B cell (primary cell): ENCODE data around the gene C2orf81. TPM values are rescaled to one million over a fixed set of nuclear protein-coding genes. Genes with fewer than 3 reads are reported as not detected.

ENCODE experiments used
- ATAC-seq: fragments of 200-7000 bp; cut with Tn5 transposase; one replicate; pipeline ENCODE4 v1.10.0; 2021; ENCODE audit warnings: low read depth, mild to moderate bottlenecking, moderate number of reproducible peaks, moderate library complexity
- CTCF ChIA-PET: fragments of 350-600 bp; sonication (Branson Sonifier 250); formaldehyde crosslinking; loops from one replicate; lab custom pipeline; 2021; ENCODE audit warnings: antibody characterized with exemption, inconsistent platforms; lab: Charles Lee
- POLR2A ChIA-PET: fragments of 350-600 bp; sonication (Branson Sonifier 250); formaldehyde crosslinking; loops from one replicate; lab custom pipeline; 2021; ENCODE audit warnings: antibody characterized with exemption; lab: Charles Lee
- DNase-seq: peaks from one replicate; pipeline ENCODE4 v3.0.0; 2013
- H2AFZ ChIP-seq: 2 replicates; pipeline ENCODE4 v1.6.1; 2012; ENCODE audit warnings: mild to moderate bottlenecking, low read depth, low read length; ENCODE audit not compliant: insufficient read depth, poor library complexity, severe bottlenecking
- H3K27ac ChIP-seq, 2 donors: 1 replicate in 1 of 2; 2 replicates in 1 of 2; pipeline ENCODE4 v1.5.1; 2012 to 2013; ENCODE audit warnings: low read length in 2 of 2, mild to moderate bottlenecking in 2 of 2, moderate library complexity in 1 of 2
- H3K27me3 ChIP-seq, 4 experiments: fragments of 200-600 bp in 1 of 4; sonication (generic) in 1 of 4; replicated peaks in 1 of 4; 1 replicate in 2 of 4; 2 replicates in 2 of 4; pipeline versions ENCODE4 v1.6.1 to v1.7.0; 2013 to 2016; ENCODE audit warnings: low read length in 3 of 4, mild to moderate bottlenecking in 2 of 4, mixed read lengths in 1 of 4, moderate library complexity in 1 of 4; ENCODE audit not compliant: insufficient read depth in 4 of 4, control insufficient read depth in 3 of 4; ENCODE audit errors: control extremely low read depth in 1 of 4
- H3K36me3 ChIP-seq, 2 experiments: replicated peaks in 1 of 2; 1 replicate in 1 of 2; 2 replicates in 1 of 2; pipeline versions ENCODE4 v1.6.1 to v1.7.1; 2013; ENCODE audit warnings: low read length in 1 of 2; ENCODE audit not compliant: insufficient read depth in 2 of 2, control insufficient read depth in 1 of 2; ENCODE audit errors: control extremely low read depth in 1 of 2, extremely low read depth in 1 of 2
- H3K4me1 ChIP-seq, 2 donors: fragments of 200-600 bp in 1 of 2; sonication (generic) in 1 of 2; 1 replicate in 1 of 2; 2 replicates in 1 of 2; pipeline versions ENCODE4 v1.5.1 to v1.6.1; 2013 to 2017; ENCODE audit warnings: low read length in 2 of 2; ENCODE audit not compliant: control insufficient read depth in 2 of 2, insufficient read depth in 2 of 2
- H3K4me2 ChIP-seq: replicated peaks from 2 replicates; pipeline ENCODE3; 2012; ENCODE audit warnings: mild to moderate bottlenecking, low read depth, low read length; ENCODE audit not compliant: poor library complexity, severe bottlenecking
- H3K4me3 ChIP-seq, 5 experiments: fragments of 200-600 bp in 1 of 5; sonication (generic) in 1 of 5; 1 replicate in 3 of 5; 2 replicates in 2 of 5; pipeline versions ENCODE4 v1.5.1 to v1.7.0; 2011 to 2016; ENCODE audit warnings: low read length in 4 of 5, mild to moderate bottlenecking in 4 of 5, low read depth in 2 of 5, control low read depth in 1 of 5, moderate library complexity in 1 of 5; ENCODE audit not compliant: insufficient read depth in 1 of 5; ENCODE audit errors: control extremely low read depth in 1 of 5, extremely low read depth in 1 of 5
- H3K79me2 ChIP-seq: fragments of 200-600 bp; sonication (generic); one replicate; pipeline ENCODE4 v1.6.0; 2016; ENCODE audit warnings: low read length; ENCODE audit not compliant: control insufficient read depth, insufficient read depth
- H3K9ac ChIP-seq: fragments of 200-600 bp; sonication (generic); 2 replicates; pipeline ENCODE4 v1.6.1; 2017; ENCODE audit warnings: mild to moderate bottlenecking, low read length, moderate library complexity
- H3K9me3 ChIP-seq, 3 donors: one replicate each; pipeline versions ENCODE4 v1.6.1 to v1.7.1; 2013; ENCODE audit warnings: low read length in 2 of 3; ENCODE audit not compliant: control insufficient read depth in 2 of 3, insufficient read depth in 1 of 3; ENCODE audit errors: control extremely low read depth in 1 of 3
- H4K20me1 ChIP-seq: 2 replicates; pipeline ENCODE4 v1.6.0; 2012; ENCODE audit warnings: mild to moderate bottlenecking, low read length; ENCODE audit not compliant: insufficient read depth, control insufficient read depth, poor library complexity, severe bottlenecking
- H3K27ac Mint-ChIP-seq: one replicate; pipeline ENCODE4 v1.8.0; 2021; ENCODE audit warnings: mixed read lengths
- H3K27me3 Mint-ChIP-seq: one replicate; pipeline ENCODE4 v1.8.0; 2021; ENCODE audit warnings: mixed read lengths
- H3K4me1 Mint-ChIP-seq: one replicate; pipeline ENCODE4 v1.8.0; 2021; ENCODE audit warnings: mixed read lengths
- H3K4me3 Mint-ChIP-seq: one replicate; pipeline ENCODE4 v1.8.0; 2021; ENCODE audit warnings: mixed read lengths
- H3K9me3 Mint-ChIP-seq: one replicate; pipeline ENCODE4 v1.8.0; 2022; ENCODE audit warnings: mixed read lengths; ENCODE audit not compliant: insufficient read depth
- CTCF ChIP-seq: fragments of 200-600 bp; IDR thresholded peaks from one replicate; pipeline ENCODE4 v1.8.0; 2022; ENCODE audit warnings: antibody characterized with exemption, mild to moderate bottlenecking
- EZH2 ChIP-seq: IDR thresholded peaks from 2 replicates; pipeline ENCODE4 v1.6.1; 2012; ENCODE audit warnings: borderline replicate concordance, low read depth, mild to moderate bottlenecking, moderate library complexity, low read length; ENCODE audit not compliant: insufficient read depth, poor library complexity, severe bottlenecking
- WGBS: methylation state at CpG from one replicate; pipeline ENCODE4 v1.1.5; 2013; ENCODE audit warnings: missing lambda C conversion rate; ENCODE audit not compliant: insufficient coverage; 5-methylcytosine and 5-hydroxymethylcytosine counted together
- intact Hi-C: fragments of 100-400 bp; cut with micrococcal nuclease; formaldehyde crosslinking; loops from one replicate; pipeline ENCODE4 v1.10.0; 2022
- polyA plus RNA-seq: library from polyadenylated mRNA; depleted of rRNA; stranded (reverse); fragments of >200 nt; gene quantifications from 2 replicates; pipeline ENCODE4 v1.2.3, GENCODE V29; 2012
- total RNA-seq, 2 donors: library from RNA; stranded (reverse); fragments of 120-200 nt in 1 of 2; gene quantifications; 1 replicate in 1 of 2; 2 replicates in 1 of 2; pipeline versions ENCODE4 v1.2.3 to v1.2.4, GENCODE V29; 2013 to 2022

The C2orf81 gene
- total and polyA plus RNA-seq, 2 donors (not counting 1 experiment from before 2014, with no cell fraction given), result 5.4 to 8.6 TPM

GRCh38 chr2:74381751-74382150, 39.7 kb downstream of the C2orf81 start:
- Mint-ChIP-seq H3K4me3 (no peak overlapping the region), H3K27me3 (no peaks in the 10 kb centered on the region), H3K27ac (no peak overlapping the region), H3K9me3 (no peaks in the 10 kb centered on the region), H3K4me1 (peaks cover 20% of the 10 kb centered on the region)
- WGBS, result no CpG with 5 or more reads among the region's 3 CpGs
- CTCF ChIA-PET, result interaction anchor here (1.2 kb wide), 1 partner anchor 10 kb away, joined by 5 read pairs; no protein-coding TSS in a partner anchor
- POLR2A ChIA-PET, result no interaction called here
- no peaks in the 10 kb centered on the region for H3K27me3 ChIP-seq
- no peaks in the 10 kb centered on the region for H3K9me3 ChIP-seq
- no peak overlapping the region for H3K9ac ChIP-seq
- TF ChIP-seq CTCF (no peak), EZH2 (no peak)
- peaks cover 10 to 13% of the 10 kb centered on the region in 2 donors for H3K4me1 ChIP-seq
- peaks cover 3 to 20% of the 10 kb centered on the region in 2 experiments for H3K36me3 ChIP-seq
- intact Hi-C loops, result no loop called here
- DNase-seq, result no peak
- peaks cover 71% of the 10 kb centered on the region for H3K79me2 ChIP-seq
- no peak overlapping the region for H3K4me2 ChIP-seq
- ATAC-seq, result no peak
- no peak overlapping the region for H3K4me3 ChIP-seq
- H4K20me1 ChIP-seq, result peaks cover 76% of the 10 kb centered on the region
- H3K27ac ChIP-seq, result no peak overlapping the region
- no peak overlapping the region for H2AFZ ChIP-seq

GRCh38 chr2:74379851-74380789, 41.3 kb downstream of the C2orf81 start, which contains the start of gene DCTN1:
DCTN1 (minus strand) TSS chr2:74380311; CDS start chr2:74380037, 274 bp downstream.
- Histone ChIP-seq H3K79me2 (peaks cover 57% of the 10 kb centered on the region), H3K4me2 (peak within 1 kb of the TSS; percentile 54), H3K4me3 (peak within 1 kb of the TSS in 1 of 5 experiments; percentile 22), H4K20me1 (peaks cover 74% of the 10 kb centered on the region), H3K27me3 (no peaks in the 10 kb centered on the region), H3K9ac (peak within 1 kb of the TSS; percentile 28), H2AFZ (no peak within 1 kb of the TSS), H3K9me3 (no peaks in the 10 kb centered on the region), H3K36me3 (peaks cover 3 to 30% of the 10 kb centered on the region in 2 experiments), H3K4me1 (peaks cover 10 to 13% of the 10 kb centered on the region in 2 donors), H3K27ac (no peak within 1 kb of the TSS)
- ChIA-PET POLR2A (no interaction called here), CTCF (interaction anchor here (0.7 to 1.5 kb wide), 3 partner anchors 9 to 553 kb away, joined by 3 to 5 read pairs (median 4); no protein-coding TSS in a partner anchor)
- 56% methylated on average over 13 of the region's 14 CpGs for WGBS
- H3K4me3 Mint-ChIP-seq, result peak within 1 kb of the TSS; percentile 14
- no peak within 1 kb of the TSS for H3K27ac Mint-ChIP-seq
- ATAC-seq, result no peak
- no peaks in the 10 kb centered on the region for H3K27me3 Mint-ChIP-seq
- intact Hi-C loops, result no loop called here
- no peak for TF ChIP-seq EZH2
- no peak for TF ChIP-seq CTCF
- H3K4me1 Mint-ChIP-seq, result peaks cover 20% of the 10 kb centered on the region
- DNase-seq, result no peak
- H3K9me3 Mint-ChIP-seq, result no peaks in the 10 kb centered on the region
